IMR-90 (cell line): Measurements from ENCODE around the gene BAZ2B.

Experiments
- BHLHE40 ChIP-seq: fragments of 150-350 bp; IDR thresholded peaks from 2 replicates; pipeline ENCODE4 v1.6.1; 2016; ENCODE audit warnings: mild to moderate bottlenecking, low read depth, low read length
- CHD1 ChIP-seq: IDR thresholded peaks from 2 replicates; pipeline ENCODE4 v1.6.1; 2012; ENCODE audit warnings: low read depth, low read length, improper control_type of control experiment
- CTCF ChIP-seq: conservative IDR thresholded peaks from 2 replicates; pipeline ENCODE4 v1.5.1; 2012; ENCODE audit warnings: mild to moderate bottlenecking, low read depth, low read length, improper control_type of control experiment
- NFE2L2 ChIP-seq: fragments of 150-350 bp; IDR thresholded peaks from 2 replicates; pipeline ENCODE4 v1.6.1; 2016; ENCODE audit warnings: low read depth, mild to moderate bottlenecking, low read length
- POLR2A ChIP-seq: IDR thresholded peaks from 2 replicates; pipeline ENCODE4 v1.6.1; 2012; ENCODE audit warnings: mild to moderate bottlenecking, low read depth, low read length
- RFX5 ChIP-seq: IDR thresholded peaks from 2 replicates; pipeline ENCODE4 v1.8.0; 2012; ENCODE audit warnings: low read depth, mild to moderate bottlenecking, low read length, moderate library complexity

GRCh38 chr2:159539701-159540100 lies 76.6 kb downstream of the BAZ2B start:
- TF ChIP-seq CTCF (no peak), POLR2A (no peak), CHD1 (no peak), BHLHE40 (no peak), RFX5 (no peak), NFE2L2 (no peak)
